ENCODE results near the gene RPS19. TPM values are rescaled to one million over a fixed set of nuclear protein-coding genes. Genes with fewer than 3 reads are reported as not detected.

The RPS19 gene
- total RNA-seq, 2 donors from 2014 or later, result 1,179 to 1,248 TPM

GRCh38 chr19:41864374-41864773 lies 4.3 kb downstream of the RPS19 start:
- Histone ChIP-seq H3K36me3 (peaks cover 2 to 23% of the 10 kb centered on the region in 2 donors), H3K9me3 (no peaks in the 10 kb centered on the region), H3K4me3 (no peak overlapping the region), H3K4me1 (replicated peaks) (peaks cover 13% of the 10 kb centered on the region), H3K27me3 (replicated peaks; ENCODE audit: insufficient read depth) (no peaks in the 10 kb centered on the region), H3K27ac (no peak overlapping the region)
- WGBS, result 84% methylated on average over 5 of the region's 5 CpGs
- no peak for TF ChIP-seq POLR2A (IDR thresholded peaks at IDR 0.05)
- no peak for TF ChIP-seq POLR2AphosphoS5 (IDR thresholded peaks at IDR 0.05)
- TF ChIP-seq, protein P1, sequence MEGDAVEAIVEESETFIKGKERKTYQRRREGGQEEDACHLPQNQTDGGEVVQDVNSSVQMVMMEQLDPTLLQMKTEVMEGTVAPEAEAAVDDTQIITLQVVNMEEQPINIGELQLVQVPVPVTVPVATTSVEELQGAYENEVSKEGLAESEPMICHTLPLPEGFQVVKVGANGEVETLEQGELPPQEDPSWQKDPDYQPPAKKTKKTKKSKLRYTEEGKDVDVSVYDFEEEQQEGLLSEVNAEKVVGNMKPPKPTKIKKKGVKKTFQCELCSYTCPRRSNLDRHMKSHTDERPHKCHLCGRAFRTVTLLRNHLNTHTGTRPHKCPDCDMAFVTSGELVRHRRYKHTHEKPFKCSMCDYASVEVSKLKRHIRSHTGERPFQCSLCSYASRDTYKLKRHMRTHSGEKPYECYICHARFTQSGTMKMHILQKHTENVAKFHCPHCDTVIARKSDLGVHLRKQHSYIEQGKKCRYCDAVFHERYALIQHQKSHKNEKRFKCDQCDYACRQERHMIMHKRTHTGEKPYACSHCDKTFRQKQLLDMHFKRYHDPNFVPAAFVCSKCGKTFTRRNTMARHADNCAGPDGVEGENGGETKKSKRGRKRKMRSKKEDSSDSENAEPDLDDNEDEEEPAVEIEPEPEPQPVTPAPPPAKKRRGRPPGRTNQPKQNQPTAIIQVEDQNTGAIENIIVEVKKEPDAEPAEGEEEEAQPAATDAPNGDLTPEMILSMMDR (IDR thresholded peaks at IDR 0.05), result no peak
- no peak for DNase-seq (ENCODE audit: low spot score)
- intact Hi-C loops (cut with DNase I), result loop anchor here (5.0 kb wide), 1 partner anchor 93 kb away; the partner anchor contains the start of gene RABAC1

GRCh38 chr19:41866284-41866683 lies 6.2 kb downstream of the RPS19 start:
- Histone ChIP-seq H3K27me3 (replicated peaks; ENCODE audit: insufficient read depth) (no peaks in the 10 kb centered on the region), H3K4me1 (replicated peaks) (peaks cover 11% of the 10 kb centered on the region), H3K4me3 (no peak overlapping the region), H3K36me3 (peaks cover 2 to 23% of the 10 kb centered on the region in 2 donors), H3K9me3 (no peaks in the 10 kb centered on the region), H3K27ac (no peak overlapping the region)
- no peak for DNase-seq (ENCODE audit: low spot score)
- 96% methylated on average over 3 of the region's 3 CpGs for WGBS
- TF ChIP-seq POLR2A (IDR thresholded peaks at IDR 0.05) (no peak), POLR2AphosphoS5 (IDR thresholded peaks at IDR 0.05) (no peak)
- TF ChIP-seq, protein P1 (IDR thresholded peaks at IDR 0.05), result no peak
- intact Hi-C loops (cut with DNase I), result no loop called here

DNA sequence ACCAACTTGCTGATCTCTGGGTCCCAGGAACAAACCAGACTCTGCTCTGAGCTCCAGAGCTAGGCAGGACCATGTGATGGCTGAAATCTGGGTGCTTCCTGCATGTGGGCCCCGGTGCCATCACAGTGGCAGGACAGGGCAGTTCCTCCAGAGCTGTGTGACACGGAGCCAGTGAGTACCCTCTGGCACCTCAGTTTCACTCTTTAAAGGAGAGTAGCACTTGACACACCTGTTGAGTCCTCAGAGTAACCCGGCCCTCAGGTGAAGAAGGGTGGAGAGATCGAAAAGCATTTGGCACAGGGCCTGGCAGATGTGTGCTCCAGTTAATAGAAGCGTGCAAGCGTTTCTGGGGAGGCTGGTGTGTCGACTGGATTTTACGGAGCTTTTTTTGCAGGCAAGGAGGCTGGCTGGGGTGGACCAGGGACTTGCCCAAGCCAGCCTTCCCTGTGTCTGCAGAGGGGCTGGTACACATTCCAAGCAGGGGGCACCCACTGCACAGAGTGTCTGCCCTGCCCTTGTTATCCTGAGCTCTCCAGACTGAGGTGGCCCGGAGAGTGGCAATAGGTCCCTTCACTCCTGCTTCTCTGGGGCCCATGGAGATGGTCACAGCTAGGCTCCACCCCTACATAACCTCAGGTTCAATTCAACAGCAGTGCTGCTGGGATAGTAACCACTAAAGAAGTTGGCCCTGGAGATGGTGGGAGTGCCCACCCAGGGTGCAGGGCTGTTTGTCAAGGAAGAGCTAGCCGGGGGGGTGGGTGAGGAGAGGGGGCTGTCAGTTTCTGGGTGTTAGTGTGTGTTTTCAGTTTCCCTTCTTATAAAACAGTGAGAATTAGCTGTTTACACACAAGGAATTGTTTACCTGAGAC lies 8.3 kb downstream of the RPS19 start:
- 53% methylated on average over 10 of the region's 10 CpGs for WGBS
- no peak overlapping the region for H3K4me3 ChIP-seq
- TF ChIP-seq POLR2AphosphoS5 (IDR thresholded peaks at IDR 0.05), result no peak
- no peak for DNase-seq (ENCODE audit: low spot score)
- intact Hi-C loops (cut with DNase I), result no loop called here
- H3K4me1 ChIP-seq (replicated peaks), result peaks cover 4% of the 10 kb centered on the region
- no peak overlapping the region for H3K27ac ChIP-seq
- H3K36me3 ChIP-seq, result peaks cover 2 to 15% of the 10 kb centered on the region in 2 donors
- H3K9me3 ChIP-seq, result no peaks in the 10 kb centered on the region
- no peaks in the 10 kb centered on the region for H3K27me3 ChIP-seq (replicated peaks; ENCODE audit: insufficient read depth)

GRCh38 chr19:41868989-41869300 lies 8.9 kb downstream of the RPS19 start:
- peaks cover 2 to 15% of the 10 kb centered on the region in 2 donors for H3K36me3 ChIP-seq
- no peaks in the 10 kb centered on the region for H3K9me3 ChIP-seq
- peaks cover 4% of the 10 kb centered on the region for H3K4me1 ChIP-seq (replicated peaks)
- H3K4me3 ChIP-seq, result no peak overlapping the region
- TF ChIP-seq POLR2A (IDR thresholded peaks at IDR 0.05) (no peak), POLR2AphosphoS5 (IDR thresholded peaks at IDR 0.05) (no peak)
- TF ChIP-seq, protein P1 (IDR thresholded peaks at IDR 0.05), result no peak
- no peak overlapping the region for H3K27ac ChIP-seq
- no peak for DNase-seq (ENCODE audit: low spot score)
- intact Hi-C loops (cut with DNase I), result no loop called here
- no peaks in the 10 kb centered on the region for H3K27me3 ChIP-seq (replicated peaks; ENCODE audit: insufficient read depth)
- WGBS, result 78% methylated on average over 12 of the region's 12 CpGs

DNA sequence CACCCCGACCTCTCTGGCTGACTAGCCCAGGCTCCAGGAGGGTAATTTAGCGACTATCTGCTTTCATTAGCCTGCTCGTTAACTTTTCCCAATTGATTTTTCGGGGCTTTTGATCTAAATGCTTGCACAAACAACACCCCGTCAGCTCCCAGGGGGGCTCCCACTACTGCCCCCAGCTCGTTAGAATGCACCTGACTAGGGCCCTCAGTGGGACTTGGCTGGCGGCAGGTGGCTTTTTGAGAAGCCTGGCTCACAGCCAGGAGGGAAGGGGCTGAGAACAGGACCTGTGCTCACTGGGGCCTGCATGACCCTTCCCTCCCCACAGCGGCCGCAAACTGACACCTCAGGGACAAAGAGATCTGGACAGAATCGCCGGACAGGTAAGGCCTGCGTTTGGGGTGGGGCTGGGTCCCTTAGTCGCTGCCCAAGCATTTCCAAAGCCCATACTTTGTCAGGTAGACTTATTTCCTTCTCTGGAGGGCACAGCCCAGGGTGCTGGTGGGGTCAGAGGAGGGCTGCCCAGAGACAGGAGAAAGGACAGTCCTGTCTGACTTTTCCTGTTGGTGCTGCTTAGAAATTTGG lies 9.4 kb downstream of the RPS19 start:
- H3K9me3 ChIP-seq, result no peaks in the 10 kb centered on the region
- H3K4me3 ChIP-seq, result no peak overlapping the region
- peaks cover 4% of the 10 kb centered on the region for H3K4me1 ChIP-seq (replicated peaks)
- 73% methylated on average over 13 of the region's 13 CpGs for WGBS
- TF ChIP-seq, protein P1 (IDR thresholded peaks at IDR 0.05), result no peak
- TF ChIP-seq POLR2A (IDR thresholded peaks at IDR 0.05) (no peak), POLR2AphosphoS5 (IDR thresholded peaks at IDR 0.05) (no peak)
- H3K27me3 ChIP-seq (replicated peaks; ENCODE audit: insufficient read depth), result no peaks in the 10 kb centered on the region
- no peak overlapping the region for H3K27ac ChIP-seq
- intact Hi-C loops (cut with DNase I), result no loop called here
- H3K36me3 ChIP-seq, result peaks cover 0 to 15% of the 10 kb centered on the region in 2 donors
- no peak for DNase-seq (ENCODE audit: low spot score)

Data from prostate gland (tissue), 2 donors.